Parathyroid adenoma (tissue), 2 donors: Measurements from ENCODE around the gene TMEM218.

ENCODE experiments used
- H2AFZ ChIP-seq: fragments of 300-600 bp; sonication (generic); one replicate; pipeline ENCODE4 v1.7.0; 2017; ENCODE audit warnings: antibody characterized with exemption, mild to moderate bottlenecking
- H3K27ac ChIP-seq: fragments of 300-600 bp; sonication (generic); one replicate; pipeline ENCODE4 v1.7.0; 2017
- H3K27me3 ChIP-seq: fragments of 300-600 bp; sonication (generic); one replicate; pipeline ENCODE4 v1.7.0; 2017; ENCODE audit warnings: low read length; ENCODE audit not compliant: control insufficient read depth, insufficient read depth
- H3K36me3 ChIP-seq: fragments of 300-600 bp; sonication (generic); one replicate; pipeline ENCODE4 v1.7.0; 2017; ENCODE audit warnings: low read length; ENCODE audit not compliant: control insufficient read depth, insufficient read depth
- H3K4me1 ChIP-seq: fragments of 300-600 bp; sonication (generic); one replicate; pipeline ENCODE4 v1.7.0; 2017; ENCODE audit warnings: control low read depth
- H3K4me2 ChIP-seq: fragments of 300-600 bp; sonication (generic); one replicate; pipeline ENCODE4 v1.7.0; 2017; ENCODE audit warnings: low read length
- H3K4me3 ChIP-seq: fragments of 300-600 bp; sonication (generic); one replicate; pipeline ENCODE4 v1.7.0; 2017; ENCODE audit warnings: low read depth, low read length
- H3K79me2 ChIP-seq: fragments of 300-600 bp; sonication (generic); one replicate; pipeline ENCODE4 v1.7.0; 2017; ENCODE audit warnings: control low read depth
- H3K9ac ChIP-seq: fragments of 300-600 bp; sonication (generic); one replicate; pipeline ENCODE4 v1.7.0; 2017; ENCODE audit warnings: mild to moderate bottlenecking
- H3K9me3 ChIP-seq: fragments of 300-600 bp; sonication (generic); one replicate; pipeline ENCODE4 v1.7.0; 2017; ENCODE audit warnings: low read length; ENCODE audit not compliant: control insufficient read depth
- CTCF ChIP-seq: fragments of 300-600 bp; sonication (generic); IDR thresholded peaks from one replicate; pipeline ENCODE4 v1.7.0; 2017; ENCODE audit warnings: antibody characterized with exemption, mild to moderate bottlenecking
- donor health status: primary hyperparathyroidism.

Gene TMEM218

GRCh38 chr11:125079151-125079877 is 32.1 kb downstream of the TMEM218 start:
- TF ChIP-seq CTCF, result no peak
- Histone ChIP-seq H2AFZ (no peak overlapping the region), H3K79me2 (no peaks in the 10 kb centered on the region), H3K27ac (no peak overlapping the region), H3K4me2 (no peak overlapping the region), H3K9ac (no peak overlapping the region), H3K4me1 (no peaks in the 10 kb centered on the region), H3K27me3 (no peaks in the 10 kb centered on the region), H3K36me3 (no peaks in the 10 kb centered on the region), H3K9me3 (no peaks in the 10 kb centered on the region), H3K4me3 (no peak overlapping the region)

GRCh38 chr11:125078516-125079140 is 32.8 kb downstream of the TMEM218 start:
- H3K36me3 ChIP-seq, result no peaks in the 10 kb centered on the region
- H3K4me2 ChIP-seq, result no peak overlapping the region
- no peak overlapping the region for H3K4me3 ChIP-seq
- no peaks in the 10 kb centered on the region for H3K79me2 ChIP-seq
- H3K4me1 ChIP-seq, result no peaks in the 10 kb centered on the region
- TF ChIP-seq CTCF, result no peak
- no peak overlapping the region for H2AFZ ChIP-seq
- no peak overlapping the region for H3K9ac ChIP-seq
- no peak overlapping the region for H3K27ac ChIP-seq
- H3K9me3 ChIP-seq, result no peaks in the 10 kb centered on the region
- no peaks in the 10 kb centered on the region for H3K27me3 ChIP-seq

- H3K4me1 ChIP-seq, result no peaks in the 10 kb centered on the region
- H3K9me3 ChIP-seq, result no peaks in the 10 kb centered on the region
- H3K9ac ChIP-seq, result no peak overlapping the region
- H3K79me2 ChIP-seq, result no peaks in the 10 kb centered on the region
- no peak overlapping the region for H3K4me3 ChIP-seq
- no peak overlapping the region for H3K4me2 ChIP-seq
- H3K27me3 ChIP-seq, result no peaks in the 10 kb centered on the region
- H3K36me3 ChIP-seq, result no peaks in the 10 kb centered on the region
- H2AFZ ChIP-seq, result no peak overlapping the region
- no peak overlapping the region for H3K27ac ChIP-seq
- TF ChIP-seq CTCF, result no peak
Observed at GRCh38 chr11:125078016-125078415, 33.4 kb downstream of the TMEM218 start.

GRCh38 chr11:125076378-125076945 is 35.0 kb downstream of the TMEM218 start:
- no peak overlapping the region for H3K27ac ChIP-seq
- H2AFZ ChIP-seq, result no peak overlapping the region
- no peaks in the 10 kb centered on the region for H3K4me1 ChIP-seq
- no peak for TF ChIP-seq CTCF
- H3K36me3 ChIP-seq, result no peaks in the 10 kb centered on the region
- H3K9ac ChIP-seq, result no peak overlapping the region
- no peak overlapping the region for H3K4me2 ChIP-seq
- no peak overlapping the region for H3K4me3 ChIP-seq
- no peaks in the 10 kb centered on the region for H3K27me3 ChIP-seq
- no peaks in the 10 kb centered on the region for H3K9me3 ChIP-seq
- no peaks in the 10 kb centered on the region for H3K79me2 ChIP-seq
